Esophagus squamous epithelium (tissue), 5 donors: ENCODE data around the gene LEKR1. TPM values are rescaled to one million over a fixed set of nuclear protein-coding genes. Genes with fewer than 3 reads are reported as not detected.
A peak's percentile ranks its signal among the peaks of the same experiment; 100 is the strongest.

Experiments
- DNase-seq: peaks from one replicate; lab custom pipeline; 2025; lab: John Stamatoyannopoulos, UW
- H3K27ac ChIP-seq, 4 donors: fragments of 200-600 bp; sonication (generic); one replicate each; pipeline ENCODE4 v1.5.1; 2016 to 2019; ENCODE audit warnings: mild to moderate bottlenecking in 1 of 4
- H3K27me3 ChIP-seq, 4 donors: fragments of 200-600 bp; sonication (generic); 1 replicate in 3 of 4; 2 replicates in 1 of 4; pipeline versions ENCODE4 v1.5.1 to v1.6.0; 2017 to 2021; ENCODE audit warnings: antibody characterized with exemption in 1 of 4
- H3K36me3 ChIP-seq, 3 donors: fragments of 200-600 bp; sonication (generic); one replicate each; pipeline ENCODE4 v1.5.1; 2016 to 2019
- H3K4me1 ChIP-seq, 3 donors: fragments of 200-600 bp; sonication (generic); one replicate each; pipeline ENCODE4 v1.5.1; 2017 to 2019
- H3K4me3 ChIP-seq, 4 donors: fragments of 200-600 bp; sonication (generic); 1 replicate in 3 of 4; 2 replicates in 1 of 4; pipeline ENCODE4 v1.5.1; 2016 to 2019; ENCODE audit warnings: mild to moderate bottlenecking in 2 of 4, moderate library complexity in 1 of 4
- H3K9me3 ChIP-seq, 3 donors: fragments of 200-600 bp; sonication (generic); one replicate each; pipeline ENCODE4 v1.5.1; 2016 to 2019
- POLR2A ChIP-seq, 4 donors: fragments of 450-650 bp; IDR thresholded peaks; one replicate each; pipeline ENCODE4 v1.6.1; 2017; ENCODE audit warnings: antibody characterized with exemption in 4 of 4, mild to moderate bottlenecking in 4 of 4, moderate library complexity in 3 of 4
- WGBS, 2 donors: methylation state at CpG; one replicate each; pipeline ENCODE4 v1.1.5; 2018; 5-methylcytosine and 5-hydroxymethylcytosine counted together
- intact Hi-C: fragments of 100-400 bp; cut with DNase I; formaldehyde crosslinking; loops from one replicate; pipeline ENCODE4 v1.15.0; 2022
- total RNA-seq, 4 donors: library from RNA; depleted of rRNA; stranded (reverse); fragments of >200 nt; gene quantifications; one replicate each; pipeline ENCODE4 v1.1.0, GENCODE V29; 2016
- TF ChIP-seq, protein P1 (sequence below), 6 experiments: fragments of 450-650 bp in 4 of 6; fragments of 200-600 bp in 2 of 6; sonication (generic) in 2 of 6; IDR thresholded peaks; one replicate each; pipeline ENCODE4 v1.5.1; 2016 to 2019; ENCODE audit warnings: antibody characterized with exemption in 6 of 6, mild to moderate bottlenecking in 4 of 6, moderate library complexity in 4 of 6
- donor health status: DM: yes; HTN: yes; CAD: no.

LEKR1 gene
- total RNA-seq, 4 donors from 2014 or later: 0.15 to 1.1 (median 0.57) TPM; not detected in 1

DNA sequence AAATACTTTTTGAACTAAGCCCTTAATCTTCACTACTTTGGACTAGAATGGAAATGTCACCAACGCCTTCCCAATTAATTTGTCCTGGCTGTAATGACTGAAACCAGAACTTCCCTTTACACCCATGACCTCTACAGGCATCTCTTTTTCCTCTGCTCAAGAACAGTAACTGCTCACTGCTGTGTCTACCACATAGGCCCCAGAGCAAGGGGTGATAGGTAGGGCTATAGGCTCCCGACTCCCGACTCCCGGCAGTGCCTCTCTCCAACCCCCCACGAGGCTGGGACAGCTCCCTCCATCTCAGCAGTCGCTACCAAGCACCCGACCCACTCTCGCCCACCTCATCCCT lies 384 bp upstream of the LEKR1 start:
- peaks cover 0 to 25% (median 3%) of the 10 kb centered on the region in 3 donors for H3K4me1 ChIP-seq
- H3K27ac ChIP-seq: peak overlapping the region; percentile 96 to 99 (median 96)
- no peaks in the 10 kb centered on the region for H3K9me3 ChIP-seq
- no peaks in the 10 kb centered on the region for H3K36me3 ChIP-seq
- H3K27me3 ChIP-seq: no peaks in the 10 kb centered on the region
- DNase-seq: no peak
- peak overlapping the region; percentile 56 to 87 (median 80) for H3K4me3 ChIP-seq
- intact Hi-C loops: loop anchor here (10.0 kb wide), 2 partner anchors 151 to 259 kb away; partner anchors contain the start of gene TIPARP
- no peak for TF ChIP-seq POLR2A (IDR thresholded peaks at IDR 0.05)
- TF ChIP-seq, protein P1, sequence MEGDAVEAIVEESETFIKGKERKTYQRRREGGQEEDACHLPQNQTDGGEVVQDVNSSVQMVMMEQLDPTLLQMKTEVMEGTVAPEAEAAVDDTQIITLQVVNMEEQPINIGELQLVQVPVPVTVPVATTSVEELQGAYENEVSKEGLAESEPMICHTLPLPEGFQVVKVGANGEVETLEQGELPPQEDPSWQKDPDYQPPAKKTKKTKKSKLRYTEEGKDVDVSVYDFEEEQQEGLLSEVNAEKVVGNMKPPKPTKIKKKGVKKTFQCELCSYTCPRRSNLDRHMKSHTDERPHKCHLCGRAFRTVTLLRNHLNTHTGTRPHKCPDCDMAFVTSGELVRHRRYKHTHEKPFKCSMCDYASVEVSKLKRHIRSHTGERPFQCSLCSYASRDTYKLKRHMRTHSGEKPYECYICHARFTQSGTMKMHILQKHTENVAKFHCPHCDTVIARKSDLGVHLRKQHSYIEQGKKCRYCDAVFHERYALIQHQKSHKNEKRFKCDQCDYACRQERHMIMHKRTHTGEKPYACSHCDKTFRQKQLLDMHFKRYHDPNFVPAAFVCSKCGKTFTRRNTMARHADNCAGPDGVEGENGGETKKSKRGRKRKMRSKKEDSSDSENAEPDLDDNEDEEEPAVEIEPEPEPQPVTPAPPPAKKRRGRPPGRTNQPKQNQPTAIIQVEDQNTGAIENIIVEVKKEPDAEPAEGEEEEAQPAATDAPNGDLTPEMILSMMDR (IDR thresholded peaks at IDR 0.05): no peak
- 6 to 7% methylated on average over 8 of the region's 8 CpGs for WGBS, 2 donors

DNA sequence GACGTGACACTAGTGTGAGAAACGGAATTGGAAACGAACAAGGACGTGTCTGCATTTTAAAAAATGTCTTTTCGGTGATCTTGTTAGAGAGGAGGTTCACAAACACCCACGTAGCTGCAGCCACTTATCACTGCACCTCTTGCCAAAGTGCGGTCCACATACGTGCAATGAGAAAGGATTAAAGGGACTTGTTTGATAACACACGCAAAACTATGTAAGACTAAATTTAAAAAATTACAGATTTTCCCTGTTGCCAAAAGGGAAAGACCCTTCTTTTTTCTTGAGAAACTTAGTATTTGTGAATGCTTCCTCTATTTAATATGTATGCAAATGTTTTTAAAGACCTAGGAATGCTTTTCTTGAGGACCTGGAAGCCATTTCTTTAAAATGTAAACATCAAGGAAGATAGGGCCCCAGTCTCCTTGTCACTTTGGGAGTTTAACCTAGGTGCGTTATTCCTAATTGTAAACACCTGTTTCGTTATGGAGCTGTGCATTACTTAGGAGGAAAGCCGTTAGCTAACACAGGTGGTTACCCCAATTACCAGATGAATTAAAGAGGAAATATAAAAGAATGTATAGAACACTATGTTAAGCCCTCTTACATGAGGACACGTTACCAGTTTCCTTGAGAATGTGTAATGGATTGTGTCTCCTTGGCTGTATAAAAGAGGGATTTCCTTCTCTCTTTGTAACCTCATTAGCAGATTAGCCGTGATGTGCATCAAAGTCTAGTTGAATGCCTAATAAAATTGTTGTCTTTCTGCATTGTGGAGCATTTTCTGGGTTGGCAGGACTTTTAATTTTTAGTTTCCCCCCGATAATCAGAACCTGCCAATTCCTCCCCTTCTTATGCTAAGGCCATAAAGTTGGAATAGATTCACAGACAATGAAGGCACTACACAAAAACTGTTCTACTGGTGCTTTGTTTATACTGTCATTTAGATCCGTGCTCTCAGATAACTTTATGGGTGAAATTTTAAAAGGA lies 1.0 kb downstream of the LEKR1 start:
- Histone ChIP-seq H3K9me3 (no peaks in the 10 kb centered on the region), H3K4me3 (peak overlapping the region; percentile 56 to 87 (median 80)), H3K4me1 (peaks cover 0 to 25% (median 3%) of the 10 kb centered on the region in 3 donors), H3K36me3 (no peaks in the 10 kb centered on the region), H3K27me3 (no peaks in the 10 kb centered on the region), H3K27ac (peak overlapping the region; percentile 96 to 99 (median 96))
- intact Hi-C loops: loop anchor here (10.0 kb wide), 2 partner anchors 152 to 258 kb away; partner anchors contain the start of gene TIPARP
- DNase-seq: no peak
- WGBS, 2 donors: 34% methylated on average over 16 of the region's 16 CpGs
- TF ChIP-seq POLR2A (IDR thresholded peaks at IDR 0.05): no peak
- TF ChIP-seq, protein P1 (IDR thresholded peaks at IDR 0.05): no peak

DNA sequence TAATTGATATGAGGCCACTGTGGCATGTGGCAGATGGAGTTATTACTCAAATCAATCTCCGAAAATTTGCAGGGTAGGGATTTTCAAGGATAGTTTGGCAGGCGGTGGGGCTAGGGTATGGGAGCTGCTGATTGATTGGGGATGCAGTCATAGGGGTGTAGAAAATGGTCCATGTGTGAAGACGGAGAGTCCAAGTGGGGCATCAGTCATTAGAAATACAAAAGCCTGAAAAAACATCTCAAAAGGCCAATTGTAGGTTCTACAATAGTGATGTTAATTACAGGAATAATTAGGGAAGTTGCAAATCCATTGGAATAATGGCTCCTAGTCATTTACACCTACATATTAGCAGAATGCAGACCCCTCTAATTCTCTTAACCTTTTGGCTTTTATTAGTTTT lies 4.9 kb downstream of the LEKR1 start:
- no peak for TF ChIP-seq POLR2A (IDR thresholded peaks at IDR 0.05)
- TF ChIP-seq, protein P1 (IDR thresholded peaks at IDR 0.05): no peak
- no peaks in the 10 kb centered on the region for H3K36me3 ChIP-seq

DNA sequence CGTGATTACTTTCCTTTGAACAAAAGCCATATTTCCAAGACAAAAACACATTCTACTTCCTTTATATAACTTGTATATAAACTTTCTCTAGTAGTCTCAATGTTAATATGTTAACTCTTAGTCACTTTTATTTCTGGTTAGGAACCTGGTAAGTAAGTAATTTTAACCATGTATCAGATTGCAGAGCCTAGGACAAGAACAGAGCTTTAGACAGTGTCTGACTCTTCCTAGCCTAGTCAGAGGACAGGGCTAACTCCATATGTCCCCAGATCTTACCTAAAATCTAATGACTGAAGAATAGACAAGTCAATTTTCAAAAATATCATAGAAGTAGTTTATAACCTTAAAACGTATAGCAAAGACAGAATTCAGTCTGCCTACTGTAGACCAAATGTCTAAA lies 8.3 kb downstream of the LEKR1 start:
- Histone ChIP-seq H3K4me3 (no peak overlapping the region), H3K27me3 (no peaks in the 10 kb centered on the region), H3K4me1 (no peaks in the 10 kb centered on the region), H3K9me3 (no peaks in the 10 kb centered on the region), H3K27ac (no peak overlapping the region), H3K36me3 (no peaks in the 10 kb centered on the region)
- DNase-seq: no peak
- intact Hi-C loops: no loop called here
- TF ChIP-seq, protein P1 (IDR thresholded peaks at IDR 0.05): no peak
- TF ChIP-seq POLR2A (IDR thresholded peaks at IDR 0.05): no peak
- 64 to 68% methylated on average over 2 of the region's 2 CpGs for WGBS, 2 donors

More for the DNA sequence above, 4.9 kb downstream of the LEKR1 start:
- 85 to 87% methylated on average over 3 of the region's 3 CpGs for WGBS, 2 donors
- Histone ChIP-seq H3K4me1 (peaks cover 0 to 16% (median 0%) of the 10 kb centered on the region in 3 donors), H3K27ac (no peak overlapping the region), H3K4me3 (no peak overlapping the region), H3K9me3 (no peaks in the 10 kb centered on the region), H3K27me3 (no peaks in the 10 kb centered on the region)
- DNase-seq: no peak
- intact Hi-C loops: no loop called here

DNA sequence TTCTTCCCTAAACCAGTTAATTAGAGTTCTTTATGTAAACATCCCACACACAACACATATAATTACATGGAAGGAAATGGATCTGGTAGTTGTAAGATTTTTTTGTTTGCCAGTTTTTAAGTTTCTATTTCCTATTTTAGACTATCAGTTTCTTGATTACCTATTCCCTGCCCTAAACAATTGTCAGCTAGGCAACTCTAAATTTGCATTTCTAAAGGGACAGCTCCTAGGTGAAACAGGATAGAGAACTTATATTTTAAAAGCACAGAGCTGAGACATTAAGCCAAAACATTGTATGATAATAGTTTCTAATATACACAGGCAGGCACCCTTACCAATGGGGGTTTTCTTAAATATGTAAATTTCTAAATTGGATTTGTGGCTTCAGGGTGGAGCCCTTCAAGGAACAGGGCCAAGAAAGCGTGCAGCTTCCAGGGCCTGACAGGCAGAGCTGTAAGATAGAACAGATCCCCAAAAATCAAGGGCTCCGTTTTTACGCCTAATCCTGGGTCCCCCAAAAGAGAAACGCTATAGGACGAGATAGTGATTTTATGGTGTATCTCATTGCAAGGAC lies 8.9 kb downstream of the LEKR1 start:
- H3K4me1 ChIP-seq: no peaks in the 10 kb centered on the region
- WGBS, 2 donors: 88 to 96% methylated on average over 5 of the region's 5 CpGs
- intact Hi-C loops: no loop called here
- no peak overlapping the region for H3K27ac ChIP-seq
- no peaks in the 10 kb centered on the region for H3K9me3 ChIP-seq
- no peak overlapping the region for H3K4me3 ChIP-seq
- TF ChIP-seq, protein P1 (IDR thresholded peaks at IDR 0.05): no peak
- no peak for DNase-seq
- no peaks in the 10 kb centered on the region for H3K27me3 ChIP-seq
- no peaks in the 10 kb centered on the region for H3K36me3 ChIP-seq
